Stimulated activated CD8-positive, alpha-beta memory T cell treated with anti-CD3 and anti-CD28 coated beads, Interleukin-15, amount 100 ng/mL, for 4 hours (primary cell): ENCODE measurements around the gene RGS14.

ENCODE experiments used
- DNase-seq, 2 donors: peaks; one replicate each; pipeline ENCODE4 v3.0.0-alpha.2; 2020; ENCODE audit warnings: low read depth in 2 of 2

The RGS14 gene

GRCh38 chr5:177357459-177358351 lies at the start of gene RGS14:
TSS of gene RGS14 (plus strand) at chr5:177357924. CDS start at chr5:177358025, 101 bp downstream.
- DNase-seq, result peak; percentile 42 to 51

- no peak for DNase-seq
Observed at GRCh38 chr5:177308740-177309139, 49.0 kb upstream of the RGS14 start.

DNA sequence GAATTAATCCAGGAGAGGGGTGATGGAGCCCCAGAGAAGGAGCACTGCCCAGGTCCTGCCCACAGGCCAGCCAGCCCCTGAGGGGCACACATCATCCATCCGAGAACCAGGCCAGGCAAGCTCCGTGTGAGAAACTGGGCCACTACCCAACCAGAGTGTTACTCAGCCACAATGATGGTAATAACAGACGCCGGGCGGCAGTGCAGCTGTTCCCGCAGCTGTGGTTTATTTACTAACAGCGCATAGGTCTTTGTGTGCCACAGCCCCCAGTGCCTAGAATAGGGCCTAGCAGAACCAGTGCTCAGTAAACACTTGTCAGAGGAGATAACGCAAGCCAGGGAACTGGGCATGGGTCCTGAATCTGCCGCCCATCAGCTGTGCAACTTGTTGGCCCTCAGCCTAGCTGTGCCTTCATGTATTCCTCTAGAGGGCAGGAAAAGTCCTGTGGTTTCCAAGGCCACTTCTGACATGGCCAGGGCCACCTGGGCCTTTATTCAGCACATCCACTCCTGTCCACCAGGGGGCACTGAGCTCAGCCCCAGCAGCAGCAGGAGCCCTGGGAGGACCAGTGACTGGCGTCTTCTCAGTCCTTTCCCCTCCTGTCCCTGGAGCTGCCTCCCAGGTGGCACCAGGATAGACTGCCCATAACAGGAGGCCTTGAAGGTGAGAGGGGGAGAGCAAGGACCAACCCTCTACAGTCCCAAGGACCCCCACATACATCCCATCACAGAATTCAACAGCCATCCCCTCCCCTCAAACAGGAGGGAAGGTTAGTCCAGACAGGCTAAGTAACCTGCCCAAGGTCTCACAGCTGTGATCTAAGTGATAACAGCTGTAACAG lies 48.2 kb upstream of the RGS14 start:
- peak in 1 of 2 donors; percentile 41 for DNase-seq

DNA sequence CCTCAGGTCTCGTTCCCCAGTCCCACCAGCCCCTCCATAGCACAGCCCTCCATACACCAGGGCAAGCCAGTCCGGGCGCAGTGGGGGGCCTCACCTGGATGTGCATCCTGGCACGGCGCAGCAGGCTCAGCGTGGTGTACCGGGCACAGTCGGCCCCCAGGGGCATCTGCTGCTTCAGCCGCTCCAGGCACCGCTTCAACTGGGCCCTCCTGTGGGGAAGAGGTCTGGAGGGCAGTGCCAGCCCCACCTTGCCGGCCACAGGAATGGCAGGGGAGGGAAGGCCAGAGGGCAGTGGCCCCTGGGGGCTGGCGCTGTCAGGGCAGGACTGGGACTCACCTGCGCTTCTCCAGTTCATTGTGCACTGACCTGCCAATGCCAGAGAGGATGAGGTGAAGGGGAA lies 47.4 kb upstream of the RGS14 start:
- DNase-seq, result no peak

DNA sequence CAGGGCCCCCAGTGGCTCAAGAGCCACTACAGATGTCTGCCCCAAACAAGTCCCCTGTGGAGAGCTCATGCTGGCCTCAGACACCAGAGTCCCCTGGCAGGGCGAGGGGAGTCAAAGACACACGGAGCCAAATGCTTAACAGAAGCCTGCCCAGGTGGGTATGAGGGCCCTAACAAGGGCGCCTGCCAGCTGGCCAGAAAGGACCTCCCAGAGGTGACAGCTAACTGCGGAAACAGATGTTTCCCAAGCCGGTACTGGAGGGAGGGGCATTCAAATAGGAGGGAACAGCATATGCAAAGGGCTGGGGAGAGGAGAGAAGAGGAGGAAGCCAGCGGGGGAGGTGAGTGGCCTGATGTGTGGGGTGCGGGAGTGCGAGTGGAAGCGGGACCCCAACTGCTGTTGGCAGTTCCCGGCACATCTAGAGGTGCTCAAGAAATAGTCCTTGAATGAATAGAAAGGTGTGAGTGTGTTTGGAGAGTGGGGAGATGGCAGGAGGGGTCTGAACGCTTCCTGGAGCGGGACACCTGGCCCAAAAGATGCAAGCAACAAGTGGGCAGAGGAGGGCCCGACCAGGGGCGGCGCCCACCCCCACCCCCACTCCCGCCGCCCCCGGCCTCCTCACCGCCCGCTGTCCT lies 46.9 kb upstream of the RGS14 start:
- DNase-seq, result no peak

DNA sequence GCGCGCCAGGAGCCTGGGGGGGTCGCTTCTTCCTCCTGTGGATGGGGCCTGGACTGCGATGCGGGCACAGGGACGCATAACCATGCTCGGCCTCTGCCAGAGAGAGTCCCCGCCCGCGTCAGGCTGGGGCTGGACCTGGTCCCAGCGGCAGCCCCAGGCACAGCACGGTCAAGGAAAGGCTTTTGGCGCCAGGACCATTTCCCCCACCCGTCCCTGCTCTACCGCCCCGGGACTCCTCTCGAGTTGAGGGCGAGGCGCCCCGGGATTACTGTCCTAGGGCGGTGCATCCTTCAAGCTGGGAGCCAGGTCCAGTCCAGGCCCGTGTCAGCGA lies 46.4 kb upstream of the RGS14 start:
- DNase-seq, result no peak

GRCh38 chr5:177311723-177312648 lies 45.7 kb upstream of the RGS14 start, which contains the start of gene MXD3:
TSS of gene MXD3 (minus strand) at chr5:177311898. CDS start at chr5:177311830, 68 bp downstream.
- DNase-seq, result peak; percentile 87 to 91

DNA sequence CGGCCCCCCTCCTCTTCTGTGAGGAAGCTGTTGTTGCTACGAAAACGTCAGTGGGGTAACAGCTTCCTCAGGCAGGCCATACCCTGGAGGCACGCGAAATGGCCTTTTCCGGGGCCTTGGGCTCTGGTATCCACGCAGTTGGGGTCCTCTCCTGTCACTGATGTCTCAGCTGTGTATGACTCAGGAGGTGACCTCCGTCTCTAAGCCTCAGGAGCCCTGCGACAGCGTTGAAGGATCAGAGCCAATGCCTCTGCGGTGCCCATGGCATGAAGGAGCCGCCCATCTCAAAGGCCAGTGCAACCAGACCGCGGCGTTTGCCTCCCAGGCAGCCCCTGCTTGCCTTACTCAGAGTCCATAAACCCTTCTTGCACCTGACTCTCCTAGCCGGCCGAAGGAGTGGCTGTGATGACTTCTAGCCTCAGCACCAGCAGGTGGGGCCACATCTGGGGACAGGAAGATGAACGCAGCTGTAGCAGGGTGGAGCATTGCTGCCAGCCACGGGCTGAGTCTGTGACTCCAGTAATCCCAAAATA lies 45.0 kb upstream of the RGS14 start:
- no peak for DNase-seq

GRCh38 chr5:177313561-177314259 lies 44.0 kb upstream of the RGS14 start:
- no peak for DNase-seq

- DNase-seq, result no peak
Observed at GRCh38 chr5:177314376-177315342, 43.1 kb upstream of the RGS14 start.

DNA sequence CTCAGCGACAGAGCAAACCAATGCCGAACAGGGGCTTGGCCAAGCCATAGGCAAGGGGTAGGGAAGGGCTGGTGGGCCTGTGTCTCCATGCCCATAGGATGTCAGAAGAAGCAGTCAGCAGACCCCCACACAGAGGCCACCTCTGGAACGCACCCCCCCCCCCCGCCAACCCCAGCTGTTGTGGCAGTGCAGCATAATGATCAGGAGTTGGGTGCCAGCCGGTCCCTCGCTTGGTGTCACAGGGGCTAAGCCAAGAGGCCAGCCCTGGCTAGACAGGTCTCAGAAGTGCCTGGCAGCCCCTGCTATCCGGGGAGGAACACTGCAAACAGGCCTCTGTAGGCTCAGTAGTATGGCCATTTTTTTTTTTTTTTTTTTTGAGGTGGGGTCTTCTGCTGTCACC lies 42.3 kb upstream of the RGS14 start:
- no peak for DNase-seq

GRCh38 chr5:177316005-177316404 lies 41.7 kb upstream of the RGS14 start:
- no peak for DNase-seq

DNA sequence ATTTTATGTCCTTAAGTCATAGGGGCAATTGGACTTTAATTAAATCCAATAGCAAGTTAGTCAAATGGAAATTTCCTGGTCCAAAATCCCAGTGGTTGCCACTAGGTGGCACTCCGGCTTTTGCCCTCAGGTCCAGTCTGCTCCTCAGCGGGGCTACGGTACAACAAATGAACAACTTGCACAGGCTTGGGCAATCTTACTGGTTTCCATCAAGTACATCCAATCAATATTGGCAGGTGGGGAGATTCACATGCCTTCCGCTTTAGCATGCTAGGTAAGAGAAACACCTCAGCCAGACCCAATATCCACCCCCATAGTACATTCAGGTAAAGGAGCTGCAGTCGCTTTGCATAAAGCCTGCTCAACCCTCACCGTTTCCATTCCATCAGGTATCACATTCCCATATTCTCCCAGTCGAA lies 39.8 kb upstream of the RGS14 start:
- peak in 1 of 2 donors; percentile 64 for DNase-seq

DNA sequence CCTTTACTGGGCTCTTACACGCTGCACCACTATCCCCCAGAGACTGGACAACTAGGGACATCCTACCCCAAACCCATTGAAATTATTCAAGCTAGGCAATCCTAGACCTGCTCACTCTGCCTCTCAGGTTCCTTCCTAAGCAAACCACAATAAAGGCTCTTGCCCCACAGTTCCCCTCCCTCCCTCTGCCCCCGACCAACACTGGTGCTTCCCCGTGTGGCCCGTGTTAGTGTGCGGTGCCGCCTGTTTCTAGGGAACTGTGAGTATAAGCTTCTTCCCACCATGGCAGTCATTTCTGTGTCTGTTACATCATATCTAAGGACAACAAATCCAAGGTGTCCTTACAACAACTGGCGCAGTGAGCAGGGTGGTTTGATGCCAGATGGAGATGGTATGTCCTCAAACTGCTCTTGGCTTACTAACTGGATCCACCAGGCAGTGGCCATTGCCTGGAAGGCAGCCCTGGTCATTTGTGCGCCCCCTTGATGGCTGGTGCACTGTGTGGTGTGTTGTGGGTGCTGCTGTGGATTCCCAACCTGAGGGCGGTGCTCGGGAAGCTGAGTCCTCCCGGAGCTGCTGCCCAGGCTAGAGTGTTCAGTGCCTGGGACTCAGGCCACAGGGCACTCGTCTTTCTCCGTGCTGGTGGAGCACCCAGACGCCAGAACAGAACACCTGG lies 37.7 kb upstream of the RGS14 start:
- DNase-seq, result no peak

DNA sequence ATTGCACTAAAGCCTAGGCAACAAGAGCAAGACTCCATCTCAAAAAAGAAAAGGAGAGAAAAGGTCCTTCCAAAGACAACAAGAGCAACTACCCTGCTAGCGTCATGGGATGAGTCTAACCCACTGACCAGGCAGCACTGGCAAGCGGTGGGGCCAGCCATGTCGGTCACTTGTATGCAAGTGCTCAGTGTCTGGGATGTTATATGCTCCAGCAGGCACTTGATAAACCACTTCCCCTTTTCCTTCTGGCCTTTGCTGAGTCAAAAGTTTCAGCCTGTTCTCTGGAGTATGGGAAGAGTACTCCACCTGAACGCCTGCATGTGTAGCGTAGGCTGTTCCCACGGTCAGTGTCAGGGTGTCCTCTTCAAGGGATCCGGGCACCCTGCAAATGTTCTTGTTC lies 36.8 kb upstream of the RGS14 start:
- DNase-seq, result no peak

- no peak for DNase-seq
Observed at GRCh38 chr5:177325868-177326381, 31.8 kb upstream of the RGS14 start.

GRCh38 chr5:177327539-177328522 lies 29.9 kb upstream of the RGS14 start:
- DNase-seq, result no peak
